HepG2 (cell line): Measurements from ENCODE around the gene ZNRF3. TPM values are rescaled to one million over a fixed set of nuclear protein-coding genes. Genes with fewer than 3 reads are reported as not detected.

Experiments used
- CHD2 ChIP-seq: IDR thresholded peaks from 2 replicates; pipeline ENCODE4 v1.6.1; 2011; ENCODE audit warnings: low read depth, low read length, improper control_type of control experiment
- E2F5 ChIP-seq: sonication (generic); formaldehyde crosslinking; conservative IDR thresholded peaks from 2 replicates; pipeline ENCODE4 v1.4.0; 2020; ENCODE audit warnings: missing genetic modification reagents
- EP300 ChIP-seq, 3 experiments: sonication (generic) in 1 of 3; formaldehyde crosslinking in 1 of 3; IDR thresholded peaks; 2 replicates each; pipeline versions ENCODE4 v1.5.1 to v1.6.1; 2011 to 2020; ENCODE audit warnings: low read depth in 2 of 3, low read length in 2 of 3, borderline replicate concordance in 1 of 3, improper control_type of control experiment in 1 of 3, mild to moderate bottlenecking in 1 of 3, missing genetic modification reagents in 1 of 3, moderate library complexity in 1 of 3
- HNF1B ChIP-seq: sonication (generic); formaldehyde crosslinking; IDR thresholded peaks from 2 replicates; pipeline ENCODE4 v1.5.1; 2020; ENCODE audit warnings: mild to moderate bottlenecking, moderate library complexity, missing genetic modification reagents
- MEIS2 ChIP-seq: sonication (generic); formaldehyde crosslinking; IDR thresholded peaks from 2 replicates; pipeline ENCODE4 v1.9.0; 2021; ENCODE audit warnings: mild to moderate bottlenecking, missing genetic modification reagents
- MIXL1 ChIP-seq: IDR thresholded peaks from 2 replicates; pipeline ENCODE4 v1.6.1; 2016
- POGK ChIP-seq: sonication (generic); formaldehyde crosslinking; conservative IDR thresholded peaks from 2 replicates; pipeline ENCODE4 v1.8.0; 2022; ENCODE audit warnings: mild to moderate bottlenecking, moderate library complexity, missing genetic modification reagents
- RBM22 ChIP-seq: fragments of 200-400 bp; formaldehyde crosslinking; optimal IDR thresholded peaks from 2 replicates; pipeline ENCODE3; 2017; ENCODE audit warnings: mild to moderate bottlenecking, low read length, moderate library complexity
- ZFP37 ChIP-seq: sonication (generic); formaldehyde crosslinking; IDR thresholded peaks from 2 replicates; pipeline ENCODE4 v1.4.0; 2020; ENCODE audit warnings: missing genetic modification reagents, borderline replicate concordance
- ZNF317 ChIP-seq: sonication (generic); formaldehyde crosslinking; IDR thresholded peaks from 2 replicates; pipeline ENCODE4 v1.5.0; 2020; ENCODE audit warnings: mild to moderate bottlenecking, missing genetic modification reagents
- ZNF407 ChIP-seq: sonication (generic); formaldehyde crosslinking; IDR thresholded peaks from one replicate; pipeline ENCODE4 v1.5.1; 2020; ENCODE audit warnings: mild to moderate bottlenecking, missing genetic modification reagents; ENCODE audit errors: not compliant biosample characterization
- polyA plus RNA-seq, 8 experiments: library from polyadenylated mRNA; depleted of rRNA in 3 of 8; stranded (reverse) in 7 of 8; unstranded in 1 of 8; fragments of >200 nt; fragmentation: Illumina TruSeq in 4 of 8; extraction: Trizol in 4 of 8; gene quantifications; 2 replicates each; pipeline versions ENCODE4 v1.2.1 to v1.2.3, GENCODE V29; 2011 to 2016; ENCODE audit warnings: low read depth in 4 of 8, missing spikeins in 1 of 8, mixed read lengths in 1 of 8; ENCODE audit not compliant: insufficient read depth in 1 of 8
- total RNA-seq, 5 experiments: library from RNA; depleted of rRNA; stranded (reverse); fragments of >200 nt; fragmentation: Illumina TruSeq; extraction: Trizol; gene quantifications; 2 replicates each; pipeline ENCODE4 v1.2.3, GENCODE V29; 2016; ENCODE audit warnings: low read depth in 1 of 5
- TF ChIP-seq, protein P1 (sequence below): IDR thresholded peaks from 2 replicates; pipeline ENCODE4 v1.6.1; 2016

The ZNRF3 gene
- total and polyA plus RNA-seq, 2 of the 13 experiments (the other 11 are each of a cell fraction or from before 2014, with no cell fraction given), result 20.3 to 36.7 TPM

- TF ChIP-seq, protein P1, sequence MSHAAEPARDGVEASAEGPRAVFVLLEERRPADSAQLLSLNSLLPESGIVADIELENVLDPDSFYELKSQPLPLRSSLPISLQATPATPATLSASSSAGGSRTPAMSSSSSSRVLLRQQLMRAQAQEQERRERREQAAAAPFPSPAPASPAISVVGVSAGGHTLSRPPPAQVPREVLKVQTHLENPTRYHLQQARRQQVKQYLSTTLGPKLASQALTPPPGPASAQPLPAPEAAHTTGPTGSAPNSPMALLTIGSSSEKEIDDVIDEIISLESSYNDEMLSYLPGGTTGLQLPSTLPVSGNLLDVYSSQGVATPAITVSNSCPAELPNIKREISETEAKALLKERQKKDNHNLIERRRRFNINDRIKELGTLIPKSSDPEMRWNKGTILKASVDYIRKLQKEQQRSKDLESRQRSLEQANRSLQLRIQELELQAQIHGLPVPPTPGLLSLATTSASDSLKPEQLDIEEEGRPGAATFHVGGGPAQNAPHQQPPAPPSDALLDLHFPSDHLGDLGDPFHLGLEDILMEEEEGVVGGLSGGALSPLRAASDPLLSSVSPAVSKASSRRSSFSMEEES (CRISPR knock-in tag), result peak; percentile 55
- TF ChIP-seq POGK (CRISPR knock-in tag), result 0 out of 2 replicates have a peak, but pooled peaks have one; percentile 10
- peak in 1 of 2 experiments; percentile 79; a peak in 2 of 4 replicates for TF ChIP-seq EP300 (IDR thresholded peaks at IDR 0.05; ENCODE audit: low read depth in 2 of 2, low read length in 2 of 2)
- TF ChIP-seq EP300 (CRISPR knock-in tag; IDR thresholded peaks at IDR 0.05; ENCODE audit: borderline replicate concordance), result no peak
- TF ChIP-seq MEIS2, result 0 out of 2 replicates have a peak, but pooled peaks have one; percentile 52
- no peak for TF ChIP-seq E2F5 (CRISPR knock-in tag)
- peak; percentile 85 for TF ChIP-seq RBM22
- 0 out of 2 replicates have a peak, but pooled peaks have one; percentile 36 for TF ChIP-seq MIXL1 (CRISPR knock-in tag)
- no peak for TF ChIP-seq ZFP37 (CRISPR knock-in tag)
- TF ChIP-seq CHD2, result no peak
- TF ChIP-seq HNF1B (CRISPR knock-in tag), result no peak
- TF ChIP-seq ZNF317 (CRISPR knock-in tag), result 0 out of 2 replicates have a peak, but pooled peaks have one; percentile 11
- no peak for TF ChIP-seq ZNF407 (CRISPR knock-in tag)
These were observed 28.7 kb downstream of the ZNRF3 start (continued) for GRCh38 chr22:28911777-28912669.
